HL-60 (cell line): ENCODE measurements around the gene DYNLT5.

Experiments
- DNase-seq, 2 experiments: peaks; one replicate each; pipeline ENCODE4 v3.0.0-alpha.2; 2010 to 2020; ENCODE audit warnings: low read depth in 1 of 2, low spot score in 1 of 2
- H3K27ac ChIP-seq: fragments of 250-450 bp; sonication (Bioruptor Pico); replicated peaks from 2 replicates; pipeline ENCODE4 v1.5.1; 2020; ENCODE audit warnings: mild to moderate bottlenecking, moderate library complexity
- H3K27me3 ChIP-seq: fragments of 250-450 bp; sonication (Bioruptor Pico); 2 replicates; pipeline ENCODE4 v1.5.1; 2021; ENCODE audit warnings: mild to moderate bottlenecking, moderate library complexity; ENCODE audit not compliant: insufficient read depth, poor library complexity, severe bottlenecking
- H3K4me3 ChIP-seq: replicated peaks from 2 replicates; pipeline ENCODE4 v1.5.1; 2011; ENCODE audit warnings: mild to moderate bottlenecking, control low read depth, low read length; ENCODE audit not compliant: insufficient read depth
- GABPA ChIP-seq: IDR thresholded peaks from 2 replicates; pipeline ENCODE4 v1.6.1; 2012; ENCODE audit warnings: low read depth
- POLR2AphosphoS5 ChIP-seq: IDR thresholded peaks from 2 replicates; pipeline ENCODE4 v1.6.1; 2012; ENCODE audit warnings: low read depth
- REST ChIP-seq: IDR thresholded peaks from 2 replicates; pipeline ENCODE4 v1.6.1; 2012; ENCODE audit warnings: low read depth; ENCODE audit not compliant: insufficient replicate concordance
- SPI1 ChIP-seq: IDR thresholded peaks from 2 replicates; pipeline ENCODE4 v1.6.1; 2012; ENCODE audit warnings: low read depth, mild to moderate bottlenecking, borderline replicate concordance
- TF ChIP-seq, protein P1 (sequence below): IDR thresholded peaks from one replicate; pipeline ENCODE4 v1.5.1; 2011; ENCODE audit warnings: low read length, control low read depth, inconsistent platforms; ENCODE audit not compliant: insufficient read depth

DYNLT5 gene

GRCh38 chr1:66809736-66810326 is 57.6 kb downstream of the DYNLT5 start:
- H3K4me3 ChIP-seq, result no peak overlapping the region
- H3K27ac ChIP-seq, result no peak overlapping the region
- no peak for TF ChIP-seq GABPA
- TF ChIP-seq REST, result no peak
- TF ChIP-seq, protein P1, sequence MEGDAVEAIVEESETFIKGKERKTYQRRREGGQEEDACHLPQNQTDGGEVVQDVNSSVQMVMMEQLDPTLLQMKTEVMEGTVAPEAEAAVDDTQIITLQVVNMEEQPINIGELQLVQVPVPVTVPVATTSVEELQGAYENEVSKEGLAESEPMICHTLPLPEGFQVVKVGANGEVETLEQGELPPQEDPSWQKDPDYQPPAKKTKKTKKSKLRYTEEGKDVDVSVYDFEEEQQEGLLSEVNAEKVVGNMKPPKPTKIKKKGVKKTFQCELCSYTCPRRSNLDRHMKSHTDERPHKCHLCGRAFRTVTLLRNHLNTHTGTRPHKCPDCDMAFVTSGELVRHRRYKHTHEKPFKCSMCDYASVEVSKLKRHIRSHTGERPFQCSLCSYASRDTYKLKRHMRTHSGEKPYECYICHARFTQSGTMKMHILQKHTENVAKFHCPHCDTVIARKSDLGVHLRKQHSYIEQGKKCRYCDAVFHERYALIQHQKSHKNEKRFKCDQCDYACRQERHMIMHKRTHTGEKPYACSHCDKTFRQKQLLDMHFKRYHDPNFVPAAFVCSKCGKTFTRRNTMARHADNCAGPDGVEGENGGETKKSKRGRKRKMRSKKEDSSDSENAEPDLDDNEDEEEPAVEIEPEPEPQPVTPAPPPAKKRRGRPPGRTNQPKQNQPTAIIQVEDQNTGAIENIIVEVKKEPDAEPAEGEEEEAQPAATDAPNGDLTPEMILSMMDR, result no peak
- no peak for TF ChIP-seq POLR2AphosphoS5
- no peak for TF ChIP-seq SPI1
- no peaks in the 10 kb centered on the region for H3K27me3 ChIP-seq
- no peak for DNase-seq

DNA sequence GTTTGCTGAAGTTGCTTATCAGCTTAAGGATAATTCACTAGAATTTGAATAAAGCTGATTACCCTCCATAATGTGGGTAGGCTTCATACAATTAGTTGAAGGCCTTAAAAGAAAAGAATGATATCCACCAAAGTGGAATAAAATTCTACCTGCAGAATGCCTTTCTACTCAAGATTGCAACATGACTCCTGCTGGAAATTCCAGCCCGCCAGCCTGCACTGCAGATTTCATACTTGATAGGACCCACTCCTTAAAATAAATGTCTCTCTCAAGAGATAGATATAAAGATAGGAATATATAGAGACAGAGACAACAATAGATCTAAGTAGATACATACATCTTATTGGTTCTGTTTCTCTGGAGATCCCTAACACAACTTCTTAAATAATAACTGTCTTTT is 72.5 kb downstream of the DYNLT5 start:
- Histone ChIP-seq H3K27me3 (no peaks in the 10 kb centered on the region), H3K27ac (no peak overlapping the region), H3K4me3 (no peak overlapping the region)
- TF ChIP-seq, protein P1, result no peak
- no peak for TF ChIP-seq POLR2AphosphoS5
- no peak for TF ChIP-seq GABPA
- TF ChIP-seq SPI1, result no peak
- DNase-seq, result no peak
